H1 (cell line): ENCODE measurements around the gene SKIL. TPM values are rescaled to one million over a fixed set of nuclear protein-coding genes. Genes with fewer than 3 reads are reported as not detected.

Source experiments
- CTCF ChIA-PET: fragments of 300-600 bp; sonication (Branson Sonifier 250); formaldehyde crosslinking; loops from one replicate; lab custom pipeline; 2021; ENCODE audit not compliant: partially characterized antibody; lab: Charles Lee
- POLR2A ChIA-PET: fragments of 300-600 bp; sonication (Branson Sonifier 250); formaldehyde crosslinking; loops from one replicate; lab custom pipeline; 2021; ENCODE audit warnings: inconsistent platforms; ENCODE audit not compliant: partially characterized antibody; lab: Charles Lee
- DNase-seq, 2 experiments: peaks; one replicate each; pipeline versions ENCODE4 v3.0.0 to v3.0.0-alpha.2; 2010 to 2022; ENCODE audit warnings: low spot score in 2 of 2, low read depth in 1 of 2, mixed read lengths in 1 of 2
- FAIRE-seq: peaks from 2 replicates; lab custom pipeline; 2011; peaks lifted over from hg19 to GRCh38; lab: Jason Lieb, UNC
- H2AFZ ChIP-seq: 2 replicates; pipeline ENCODE4 v1.8.1; 2012; ENCODE audit warnings: low read length, inconsistent platforms
- H2AK5ac ChIP-seq: 2 replicates; pipeline ENCODE4 v1.6.1; 2013; ENCODE audit warnings: low read depth, low read length
- H2BK120ac ChIP-seq: replicated peaks from 2 replicates; pipeline ENCODE3; 2013; ENCODE audit warnings: low read depth, low read length, inconsistent platforms
- H2BK12ac ChIP-seq: 2 replicates; pipeline ENCODE4 v1.6.1; 2013; ENCODE audit warnings: low read depth, low read length
- H2BK15ac ChIP-seq: 2 replicates; pipeline ENCODE4 v1.6.1; 2013; ENCODE audit warnings: low read length
- H2BK20ac ChIP-seq: 2 replicates; pipeline ENCODE4 v1.6.1; 2013; ENCODE audit warnings: low read length
- H2BK5ac ChIP-seq: 2 replicates; pipeline ENCODE4 v1.6.1; 2013; ENCODE audit warnings: low read depth, low read length
- H3K14ac ChIP-seq: 2 replicates; pipeline ENCODE4 v1.6.1; 2013; ENCODE audit warnings: inconsistent platforms; ENCODE audit not compliant: insufficient read length
- H3K18ac ChIP-seq: 2 replicates; pipeline ENCODE4 v1.6.1; 2013; ENCODE audit warnings: low read length; ENCODE audit errors: extremely low read depth
- H3K23ac ChIP-seq: 2 replicates; pipeline ENCODE4 v1.6.1; 2013; ENCODE audit warnings: inconsistent platforms; ENCODE audit not compliant: insufficient read length
- H3K23me2 ChIP-seq: 2 replicates; pipeline ENCODE4 v1.6.1; 2013; ENCODE audit warnings: low read depth, low read length
- H3K27ac ChIP-seq: 2 replicates; pipeline ENCODE4 v1.6.1; 2011; ENCODE audit warnings: low read depth, low read length, inconsistent platforms
- H3K27me3 ChIP-seq, 4 experiments: replicated peaks in 1 of 4; 1 replicate in 1 of 4; 2 replicates in 3 of 4; pipeline versions ENCODE4 v1.6.1 to v1.8.1; 2011 to 2013; ENCODE audit warnings: low read length in 3 of 4, mild to moderate bottlenecking in 3 of 4, inconsistent platforms in 2 of 4, mixed read lengths in 2 of 4, moderate library complexity in 1 of 4; ENCODE audit not compliant: control insufficient read depth in 3 of 4, insufficient read depth in 3 of 4; ENCODE audit errors: extremely low read depth in 1 of 4
- H3K36me3 ChIP-seq, 4 experiments: 2 replicates each; pipeline versions ENCODE4 v1.6.1 to v1.8.1; 2011 to 2013; ENCODE audit warnings: mild to moderate bottlenecking in 4 of 4, low read length in 3 of 4, moderate library complexity in 2 of 4, control low read depth in 1 of 4, inconsistent platforms in 1 of 4; ENCODE audit not compliant: insufficient read depth in 4 of 4, control insufficient read depth in 2 of 4
- H3K4ac ChIP-seq: replicated peaks from 2 replicates; pipeline ENCODE3; 2013; ENCODE audit warnings: low read length, low read depth, mixed read lengths, inconsistent platforms; ENCODE audit not compliant: insufficient read length
- H3K4me1 ChIP-seq, 4 experiments: replicated peaks in 1 of 4; 1 replicate in 1 of 4; 2 replicates in 3 of 4; pipeline versions ENCODE4 v1.6.1 to v1.8.1; 2011 to 2013; ENCODE audit warnings: low read length in 3 of 4, inconsistent platforms in 2 of 4, mixed read lengths in 1 of 4; ENCODE audit not compliant: insufficient read depth in 4 of 4, control insufficient read depth in 3 of 4
- H3K4me2 ChIP-seq, 2 experiments: 2 replicates each; pipeline versions ENCODE4 v1.6.1 to v1.8.1; 2011 to 2013; ENCODE audit warnings: low read depth in 2 of 2, low read length in 2 of 2, control low read depth in 1 of 2, inconsistent platforms in 1 of 2, mild to moderate bottlenecking in 1 of 2; ENCODE audit not compliant: insufficient read depth in 1 of 2
- H3K4me3 ChIP-seq, 4 experiments: fragments of 200-600, 300-600 bp in 1 of 4; sonication (generic), shearing (Covaris generic), sonication (Bioruptor Twin) in 1 of 4; 2 replicates each; pipeline versions ENCODE4 v1.5.1 to v1.8.1; 2011 to 2016; ENCODE audit warnings: low read length in 4 of 4, low read depth in 3 of 4, control low read depth in 2 of 4, inconsistent platforms in 2 of 4, mild to moderate bottlenecking in 2 of 4, mixed read lengths in 1 of 4, moderate library complexity in 1 of 4; ENCODE audit not compliant: insufficient read depth in 2 of 4; ENCODE audit errors: extremely low read depth in 1 of 4
- H3K56ac ChIP-seq: replicated peaks from 2 replicates; pipeline ENCODE3; 2013; ENCODE audit warnings: low read depth, mild to moderate bottlenecking, mixed read lengths, low read length, inconsistent platforms; ENCODE audit not compliant: insufficient read length
- H3K79me1 ChIP-seq: 2 replicates; pipeline ENCODE4 v1.6.1; 2013; ENCODE audit warnings: low read depth, low read length, control low read depth
- H3K79me2 ChIP-seq, 2 experiments: 2 replicates each; pipeline versions ENCODE4 v1.6.1 to v1.8.1; 2012 to 2013; ENCODE audit warnings: low read length in 2 of 2, mild to moderate bottlenecking in 2 of 2, inconsistent platforms in 1 of 2; ENCODE audit not compliant: insufficient read depth in 2 of 2, control insufficient read depth in 1 of 2
- H3K9ac ChIP-seq, 4 experiments: replicated peaks in 1 of 4; 1 replicate in 1 of 4; 2 replicates in 3 of 4; pipeline versions ENCODE4 v1.6.1 to v1.8.1; 2011 to 2013; ENCODE audit warnings: low read depth in 3 of 4, low read length in 3 of 4, control low read depth in 2 of 4, mild to moderate bottlenecking in 2 of 4, moderate library complexity in 2 of 4, inconsistent platforms in 1 of 4; ENCODE audit errors: extremely low read depth in 1 of 4
- H3K9me3 ChIP-seq, 2 experiments: 2 replicates each; pipeline versions ENCODE4 v1.6.1 to v1.8.1; 2012 to 2013; ENCODE audit warnings: mild to moderate bottlenecking in 2 of 2, moderate library complexity in 2 of 2, control low read depth in 1 of 2, inconsistent platforms in 1 of 2, low read depth in 1 of 2, low read length in 1 of 2, mixed read lengths in 1 of 2; ENCODE audit not compliant: insufficient read depth in 2 of 2
- H4K20me1 ChIP-seq, 2 experiments: replicated peaks in 1 of 2; 2 replicates each; pipeline versions ENCODE3 to v1.8.1; 2011 to 2013; ENCODE audit warnings: inconsistent platforms in 2 of 2, low read length in 2 of 2, mild to moderate bottlenecking in 1 of 2; ENCODE audit not compliant: insufficient read depth in 2 of 2, control insufficient read depth in 1 of 2
- H4K5ac ChIP-seq: 2 replicates; pipeline ENCODE4 v1.6.1; 2013; ENCODE audit warnings: low read length, low read depth, mixed read lengths, inconsistent platforms; ENCODE audit not compliant: insufficient read length
- H4K8ac ChIP-seq: 2 replicates; pipeline ENCODE4 v1.8.0; 2013; ENCODE audit warnings: mild to moderate bottlenecking, moderate library complexity, low read length, inconsistent platforms; ENCODE audit not compliant: insufficient read depth; ENCODE audit errors: extremely low read depth
- H4K91ac ChIP-seq: replicated peaks from 2 replicates; pipeline ENCODE3; 2013; ENCODE audit warnings: low read length, mixed read lengths, inconsistent platforms; ENCODE audit not compliant: insufficient read length
- KDM1A ChIP-seq: fragments of 200-600, 300-600 bp; sonication (generic); IDR thresholded peaks from 2 replicates; pipeline ENCODE4 v1.7.1; 2016; ENCODE audit warnings: mild to moderate bottlenecking, low read length, borderline replicate concordance
- MAFK ChIP-seq: IDR thresholded peaks from 2 replicates; pipeline ENCODE4 v1.6.1; 2012; ENCODE audit warnings: low read depth, mild to moderate bottlenecking, improper control_type of control experiment, low read length
- POU5F1 ChIP-seq: IDR thresholded peaks from 2 replicates; pipeline ENCODE4 v1.6.1; 2011; ENCODE audit warnings: low read depth, mild to moderate bottlenecking, low read length, moderate library complexity
- TEAD4 ChIP-seq: IDR thresholded peaks from 2 replicates; pipeline ENCODE4 v1.6.1; 2012; ENCODE audit warnings: low read depth, low read length, inconsistent platforms, mixed read lengths
- WGBS, 2 experiments: shearing (Covaris generic) in 1 of 2; methylation state at CpG; one replicate each; pipeline versions ENCODE4 v1.1.6 to v1.1.7; 2013 to 2015; ENCODE audit warnings: low lambda C conversion rate in 2 of 2, mixed read lengths in 2 of 2, inconsistent platforms in 1 of 2, low coverage in 1 of 2, missing lambda C conversion rate in 1 of 2; ENCODE audit not compliant: insufficient replicate concordance in 2 of 2, insufficient coverage in 1 of 2, insufficient read length in 1 of 2; ENCODE audit errors: extremely low coverage in 1 of 2, missing lambda C conversion rate in 1 of 2; 5-methylcytosine and 5-hydroxymethylcytosine counted together
- polyA plus RNA-seq, 7 experiments: library from polyadenylated mRNA; depleted of rRNA in 3 of 7; stranded (reverse) in 5 of 7; unstranded in 2 of 7; fragments of >200 nt in 5 of 7; fragments of 200-250 nt in 2 of 7; gene quantifications; 1 replicate in 5 of 7; 2 replicates in 1 of 7; 4 replicates in 1 of 7; pipeline versions ENCODE4 v1.2.1 to v1.2.3, GENCODE V29; 2011 to 2013; ENCODE audit warnings: missing spikeins in 2 of 7, mixed read lengths in 2 of 7
- total RNA-seq: library from RNA; stranded (reverse); fragmentation: NEBNext Ultra II Directional; extraction: Animal tissue kit (Norgen Biotek cat#: 25700); gene quantifications from 2 replicates; pipeline ENCODE4 v1.2.1, GENCODE V29; 2021

SKIL gene
- total and polyA plus RNA-seq, 2 of the 8 experiments (the other 6 are each of a cell fraction or from before 2014, with no cell fraction given): 13.2 to 277 TPM

DNA sequence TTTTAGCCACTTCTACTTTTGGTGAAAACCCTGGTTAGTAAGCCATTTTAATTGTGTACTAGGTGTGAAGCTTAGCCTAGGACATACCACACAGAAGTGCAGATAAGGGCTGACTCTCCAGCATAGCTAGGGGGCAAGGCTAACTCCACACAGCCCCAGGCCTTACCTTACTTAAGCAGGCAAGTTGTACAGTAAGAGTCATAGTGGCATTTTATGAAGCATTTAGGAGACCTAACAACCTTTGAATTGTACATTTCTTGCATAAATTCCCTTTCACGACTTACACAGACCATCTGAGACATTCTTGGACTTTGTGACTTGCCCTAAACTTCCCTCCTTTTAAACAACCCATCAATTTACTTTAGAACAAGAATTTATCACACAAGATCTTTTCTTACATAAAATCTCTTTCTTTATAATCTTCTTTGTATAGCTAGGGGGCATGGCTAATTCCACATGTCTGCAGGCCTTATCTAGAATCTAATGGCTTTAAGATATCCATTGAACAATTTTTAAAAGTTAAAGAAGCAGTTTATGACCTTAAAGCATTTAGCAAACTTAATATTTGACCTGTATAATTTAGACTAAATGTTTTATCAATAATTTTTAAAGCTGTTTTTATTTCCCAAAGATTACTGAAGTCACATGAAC lies 18.7 kb upstream of the SKIL start:
- no peak overlapping the region for H2BK20ac ChIP-seq
- H2BK120ac ChIP-seq: no peak overlapping the region
- 94% methylated on average over 1 of the region's 1 CpG; no CpG with 5 or more reads in 1 of the 2 experiments for WGBS, 2 experiments
- POLR2A ChIA-PET: interaction anchor here (0.9 kb wide), 1 partner anchor 18 kb away, joined by 3 read pairs; the partner anchor contains the start of gene SKIL
- H3K14ac ChIP-seq: no peak overlapping the region
- H2AFZ ChIP-seq: no peak overlapping the region
- no peak overlapping the region for H3K4ac ChIP-seq
- no peak overlapping the region for H2BK12ac ChIP-seq
- H4K8ac ChIP-seq: no peak overlapping the region
- no peak overlapping the region for H3K27ac ChIP-seq
- H3K4me3 ChIP-seq: no peak overlapping the region
- no peak overlapping the region for H3K23ac ChIP-seq
- H4K5ac ChIP-seq: no peak overlapping the region
- no peaks in the 10 kb centered on the region for H3K23me2 ChIP-seq
- H2AK5ac ChIP-seq: no peak overlapping the region
- H3K4me1 ChIP-seq: no peaks in the 10 kb centered on the region
- no peaks in the 10 kb centered on the region for H4K20me1 ChIP-seq
- no peak overlapping the region for H2BK5ac ChIP-seq
- H2BK15ac ChIP-seq: no peak overlapping the region
- TF ChIP-seq TEAD4 (peak; percentile 57; the same call in 1 of the 2 replicates), KDM1A (0 out of 2 replicates have a peak, but pooled peaks have one; percentile 26), POU5F1 (0 out of 2 replicates have a peak, but pooled peaks have one; percentile 7), MAFK (no peak)
- H3K9me3 ChIP-seq: peaks cover 9 to 23% of the 10 kb centered on the region in 2 experiments
- no peaks in the 10 kb centered on the region for H3K27me3 ChIP-seq
- no peaks in the 10 kb centered on the region for H3K79me1 ChIP-seq
- no peak overlapping the region for H4K91ac ChIP-seq
- peaks cover 0 to 3% (median 0%) of the 10 kb centered on the region in 4 experiments; a peak in 2 of 8 replicates for H3K36me3 ChIP-seq
- FAIRE-seq (no peak), DNase-seq (peak in 1 of 2 experiments; percentile 34)
- no peak overlapping the region for H3K56ac ChIP-seq
- H3K9ac ChIP-seq: no peak overlapping the region
- no peak overlapping the region for H3K4me2 ChIP-seq
- no peak overlapping the region for H3K18ac ChIP-seq
- no peaks in the 10 kb centered on the region for H3K79me2 ChIP-seq
- CTCF ChIA-PET: interaction anchor here (1.3 to 1.7 kb wide), 4 partner anchors 10 to 31 kb away, joined by 3 to 7 read pairs (median 4); no protein-coding TSS in a partner anchor
